Central memory CD4-positive, alpha-beta T cell (primary cell): ENCODE data around the gene ALDH1L1.

Source experiments
- DNase-seq: peaks from one replicate; pipeline ENCODE4 v3.0.0; 2022

Gene ALDH1L1

DNA sequence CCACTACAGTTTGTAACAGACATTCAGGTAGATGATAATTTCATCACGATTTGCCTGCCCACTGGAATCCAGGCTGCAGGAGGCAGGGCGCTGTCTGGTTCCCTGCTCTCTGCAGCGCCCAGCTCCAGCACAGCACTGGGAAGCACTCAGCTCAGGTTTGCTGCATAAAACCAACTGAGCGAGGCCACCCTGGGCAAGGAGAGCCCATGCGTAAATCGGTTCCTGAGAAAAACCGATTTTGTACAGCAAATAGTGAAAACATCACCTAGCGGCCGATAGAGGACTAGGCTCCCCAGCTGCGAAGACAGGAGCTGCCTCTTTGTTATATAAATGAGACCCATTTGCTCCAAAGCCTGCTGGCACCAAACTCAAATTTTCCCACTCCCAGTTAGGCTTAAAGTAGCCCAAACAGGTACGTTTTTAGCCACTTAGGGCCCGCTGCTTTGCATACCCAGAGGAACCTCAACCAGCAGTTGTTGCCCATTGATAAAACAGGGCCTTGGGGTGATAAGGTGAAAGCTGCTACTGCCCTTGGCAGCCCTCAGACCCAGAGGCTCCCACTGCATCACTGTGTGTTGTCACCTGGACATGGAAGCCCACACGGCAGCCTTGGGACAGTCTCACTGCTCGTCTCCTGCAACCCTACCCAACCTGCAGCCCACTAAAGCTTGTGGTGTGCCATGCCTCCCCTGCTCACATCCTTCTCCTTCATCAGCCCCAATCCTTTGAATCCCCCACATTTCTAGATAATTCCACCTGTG lies 47.5 kb downstream of the ALDH1L1 start:
- no peak for DNase-seq

DNA sequence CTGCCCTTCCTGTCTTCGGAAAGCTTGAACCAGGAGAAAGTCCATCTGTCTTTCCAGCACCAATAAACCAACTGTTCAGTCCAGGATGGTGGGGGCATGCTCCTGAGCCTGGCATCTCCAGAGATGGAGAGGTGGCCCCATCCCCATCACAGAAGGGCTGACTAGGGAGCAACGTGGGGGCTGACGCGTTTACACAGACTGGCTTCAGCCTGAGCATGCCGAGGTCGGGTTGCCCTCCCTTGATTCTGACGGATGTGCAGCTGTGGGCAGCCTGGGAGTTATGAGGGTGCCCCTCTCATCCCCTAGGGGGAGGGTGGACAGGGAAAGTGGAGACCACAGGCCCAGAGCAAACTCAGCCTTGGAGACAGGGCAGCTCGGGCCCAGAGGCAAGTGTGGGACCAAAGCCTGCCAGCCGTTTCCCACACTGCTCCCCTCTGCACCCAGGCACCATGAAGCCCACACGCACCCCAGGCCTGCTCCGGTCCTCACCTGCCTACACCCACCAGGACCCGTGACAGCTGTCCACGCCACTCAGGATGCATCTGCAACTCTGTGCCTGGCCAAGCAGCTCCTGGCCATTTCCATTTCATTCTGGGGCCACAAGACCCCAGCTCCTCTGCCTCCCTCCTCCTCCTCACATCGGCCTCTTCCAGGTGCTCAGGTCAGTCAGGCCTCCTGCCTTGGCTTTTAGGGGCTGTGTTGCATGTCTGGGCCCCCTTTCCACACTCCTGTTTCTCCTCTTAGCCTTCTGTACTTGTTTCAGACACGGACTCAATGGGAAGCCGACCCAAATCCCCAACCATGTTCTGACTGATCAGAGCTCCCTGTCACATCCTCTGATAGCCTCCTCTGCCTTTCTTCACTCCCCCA lies 48.3 kb downstream of the ALDH1L1 start:
- no peak for DNase-seq

DNA sequence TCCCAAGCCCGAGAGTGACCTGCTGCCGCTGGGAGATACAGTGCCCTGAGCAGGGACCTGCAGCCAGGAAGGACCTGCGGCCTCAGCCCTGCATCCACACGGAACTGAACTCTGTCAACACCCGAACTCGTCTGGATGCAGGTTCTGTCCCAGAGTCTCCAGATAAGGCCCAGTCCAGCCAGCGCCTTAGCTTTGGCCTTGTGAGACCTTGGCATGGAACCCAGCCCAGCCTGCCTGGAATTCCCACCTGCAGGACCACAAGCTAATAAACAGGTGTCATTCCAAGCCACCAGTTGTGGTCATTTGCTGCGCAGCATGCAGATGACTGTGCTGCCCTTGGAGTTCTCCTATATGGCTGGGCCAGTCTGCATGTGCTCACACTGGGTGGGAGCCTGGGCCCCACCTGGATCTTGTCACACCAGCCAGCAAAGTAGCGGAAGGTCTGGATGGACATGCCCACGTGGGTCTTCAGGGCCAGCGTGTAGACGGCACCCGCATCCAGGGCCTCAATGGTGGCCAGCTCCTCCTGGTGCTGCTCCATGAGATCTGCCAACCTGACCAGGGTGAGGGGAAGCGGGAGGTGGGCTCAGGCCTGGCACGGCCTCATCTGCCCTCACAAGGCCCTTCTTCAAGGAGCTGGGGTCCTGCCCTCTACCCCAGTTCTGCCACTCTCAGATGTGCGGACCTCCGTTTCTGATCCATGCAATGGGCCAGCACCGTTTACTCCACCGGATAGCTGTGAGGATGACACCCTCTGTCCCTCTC lies 49.2 kb downstream of the ALDH1L1 start:
- no peak for DNase-seq

DNA sequence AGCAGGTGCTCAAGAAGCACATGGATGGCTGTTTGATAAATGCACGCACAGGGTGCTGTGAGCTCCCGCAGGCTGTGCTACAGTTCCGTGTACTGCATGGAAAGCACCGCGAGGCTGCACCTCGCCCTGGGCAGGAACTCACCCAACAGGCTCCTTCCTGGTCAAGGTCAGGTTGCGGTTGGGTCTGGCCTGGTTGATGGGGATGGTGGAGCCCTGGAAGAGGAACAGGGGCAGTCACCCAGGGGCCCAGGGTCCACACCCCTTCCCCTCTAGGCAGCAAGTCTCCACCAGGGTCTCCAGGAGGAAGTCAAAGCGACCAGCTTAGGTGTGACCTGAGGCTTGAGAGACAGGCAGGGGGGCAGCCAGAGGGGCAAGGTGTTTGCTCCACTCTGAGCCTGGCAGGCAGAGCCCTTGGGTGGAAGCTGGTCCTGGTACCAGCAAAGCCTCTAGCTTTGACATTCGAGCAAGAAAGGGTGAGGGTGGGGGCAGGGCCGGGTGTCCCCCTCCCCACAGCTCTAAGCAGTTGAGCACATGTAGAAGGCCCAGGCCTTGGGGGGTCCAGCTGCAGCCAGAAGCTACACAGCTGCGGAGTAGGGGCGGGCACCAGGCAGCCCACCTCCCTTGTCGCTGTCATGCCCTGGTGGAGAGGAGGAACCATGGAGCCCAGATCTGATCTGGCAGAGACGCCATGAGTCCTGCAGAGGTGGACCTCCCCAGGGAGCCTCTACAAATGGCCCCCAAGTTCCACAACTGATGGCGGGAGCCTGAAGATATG lies 50.1 kb downstream of the ALDH1L1 start:
- DNase-seq, result no peak

DNA sequence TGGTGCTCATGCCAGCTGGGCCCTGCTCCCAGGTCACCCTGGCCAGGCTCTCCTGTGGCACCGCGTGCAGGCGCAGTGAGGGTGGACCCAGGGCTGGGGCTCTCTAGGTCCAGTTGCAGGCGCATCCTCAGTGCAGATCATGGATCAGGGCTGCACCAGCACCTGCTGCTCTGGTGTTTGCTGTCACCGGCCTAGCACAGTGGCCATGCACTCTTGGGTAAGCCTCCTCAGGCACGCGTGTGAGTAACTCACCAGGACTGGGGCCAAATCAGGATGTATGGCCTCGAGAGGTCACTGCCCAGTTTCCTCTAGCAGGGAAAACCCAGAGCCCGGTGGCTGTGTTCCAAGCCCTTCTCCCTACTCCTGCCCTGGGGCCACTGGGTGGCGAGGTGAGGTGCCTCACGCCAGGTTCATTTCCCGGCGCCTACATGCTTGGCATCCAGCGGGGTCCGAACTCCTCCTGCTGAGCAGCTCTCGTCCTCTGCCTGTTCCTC lies 50.9 kb downstream of the ALDH1L1 start:
- no peak for DNase-seq

DNA sequence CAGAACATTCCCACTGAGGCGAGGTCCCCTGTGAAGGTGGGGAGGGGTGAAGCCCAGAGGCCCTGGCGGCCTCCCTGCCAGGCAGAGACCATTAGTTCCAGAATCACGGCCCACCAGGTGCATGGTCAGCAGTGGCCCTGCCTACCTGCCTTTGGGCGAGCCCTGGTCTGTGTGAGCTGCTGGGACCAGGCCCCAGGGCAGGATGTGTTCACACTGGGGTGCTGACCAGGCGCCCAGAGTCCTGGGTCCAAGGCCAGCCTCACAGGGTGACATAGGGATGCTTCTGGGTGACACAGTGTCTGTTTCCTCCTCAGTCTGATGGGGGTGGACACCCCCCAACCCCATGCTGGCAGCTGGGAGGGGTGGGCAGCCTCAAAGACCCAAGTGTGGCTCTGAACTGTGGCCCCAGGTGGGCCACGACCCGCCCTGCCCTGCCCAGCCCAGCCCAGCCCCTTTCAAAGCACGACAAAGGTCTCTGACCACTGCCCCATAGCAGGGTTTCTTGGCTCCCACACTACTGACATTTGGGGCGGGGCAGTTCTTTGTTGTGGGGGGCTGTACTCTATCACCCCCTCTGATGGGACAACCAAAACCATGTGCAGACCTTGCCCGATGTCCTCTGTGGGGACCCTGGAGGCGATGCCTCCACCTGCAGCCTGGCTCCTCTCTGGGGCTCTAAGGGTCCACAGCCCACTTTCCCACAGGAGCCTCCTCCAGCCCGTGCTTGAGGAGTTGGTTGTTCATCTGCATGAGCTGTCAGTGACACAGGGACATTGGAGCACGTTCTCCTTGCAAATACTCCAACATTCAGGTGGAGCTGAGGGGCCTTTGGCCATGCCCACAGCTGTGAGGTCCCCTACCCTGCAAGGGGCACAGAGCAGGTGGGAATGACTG lies 51.6 kb downstream of the ALDH1L1 start:
- no peak for DNase-seq

DNA sequence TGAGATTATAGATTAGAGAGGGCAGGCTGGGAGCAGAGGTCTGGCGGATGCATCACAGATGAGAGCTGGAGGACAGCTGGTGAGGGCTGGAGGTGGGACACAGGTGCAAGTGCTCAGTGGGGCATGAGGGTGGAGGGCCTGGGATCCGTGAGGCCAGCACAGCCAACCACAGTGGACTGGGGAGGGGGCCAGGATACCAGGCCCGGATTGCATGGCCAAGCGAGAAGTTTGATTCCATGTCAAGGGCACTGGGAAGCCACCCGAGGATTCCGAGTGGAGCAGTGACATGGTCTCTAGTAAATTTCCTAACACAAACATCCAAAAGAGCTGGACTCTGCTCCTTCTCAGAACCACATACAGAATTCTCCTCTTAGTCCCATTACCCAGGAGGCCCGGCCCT lies 52.5 kb downstream of the ALDH1L1 start:
- DNase-seq, result no peak

DNA sequence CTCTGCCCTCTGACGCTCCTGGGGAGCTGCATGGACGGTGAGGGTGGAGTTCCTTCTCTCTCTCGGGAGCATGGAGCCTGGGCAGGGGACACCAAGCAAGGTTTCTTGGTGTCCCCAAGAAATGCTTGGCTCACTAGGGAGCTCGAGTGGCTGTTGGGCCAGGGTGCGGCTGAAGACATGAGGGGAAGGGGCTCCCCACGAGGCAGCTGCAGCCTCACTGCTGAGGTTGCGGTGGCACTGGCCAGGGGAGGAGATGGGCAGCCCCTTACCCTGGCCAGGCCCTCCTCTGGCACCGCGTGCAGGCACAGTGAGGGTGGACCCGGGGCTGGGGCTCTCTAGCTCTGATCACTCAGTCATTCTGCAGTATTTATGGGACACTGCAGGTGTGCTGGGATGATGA lies 52.9 kb downstream of the ALDH1L1 start:
- DNase-seq, result no peak

DNA sequence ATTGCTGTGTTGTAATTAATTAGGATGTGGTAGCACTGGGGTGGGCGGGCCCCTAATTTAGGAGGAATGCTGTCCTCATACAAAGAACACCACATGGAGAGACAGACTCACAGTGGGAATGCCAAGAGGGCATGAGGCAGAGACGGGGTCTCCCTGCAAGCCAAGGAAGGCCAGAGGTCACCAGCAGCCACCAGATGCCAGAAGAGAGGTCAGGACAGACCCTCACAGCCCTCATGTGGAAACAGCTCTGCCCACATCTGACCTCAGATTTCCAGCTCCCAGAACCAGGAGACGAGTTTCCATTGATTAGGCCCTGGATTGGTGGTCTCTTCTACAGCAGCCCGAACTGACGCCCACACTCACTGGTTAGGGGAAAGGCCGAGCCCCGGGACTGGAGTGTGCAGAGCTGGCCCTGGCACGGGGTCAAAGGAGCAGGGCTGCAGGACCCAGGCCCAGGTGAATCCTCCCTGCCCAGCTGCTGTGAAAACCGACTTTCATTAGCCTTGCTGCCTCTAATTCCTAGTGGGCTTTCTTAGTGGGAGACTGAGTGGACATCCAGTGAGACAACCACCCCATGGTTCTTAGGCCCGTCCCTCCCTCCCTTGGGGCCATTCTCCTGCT lies 53.5 kb downstream of the ALDH1L1 start:
- no peak for DNase-seq

DNA sequence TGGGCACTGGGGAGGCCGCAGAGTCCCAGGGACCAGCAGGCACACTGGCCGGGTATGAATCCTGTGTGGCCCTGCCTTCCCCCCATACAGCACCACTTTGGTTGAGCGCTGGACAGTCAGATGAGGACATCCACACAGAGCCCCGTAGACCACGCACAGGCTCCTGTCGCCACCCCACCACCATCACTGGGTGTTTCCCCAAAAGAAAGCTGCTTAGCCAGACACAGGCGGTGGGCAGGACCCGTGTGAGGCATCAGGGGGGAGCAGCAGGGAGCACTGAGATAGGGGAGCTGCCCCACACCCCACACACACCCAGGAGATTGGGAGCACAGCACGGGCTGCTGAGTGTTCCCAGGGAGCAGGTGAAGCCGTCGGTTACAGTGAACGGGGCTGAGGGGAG lies 54.1 kb downstream of the ALDH1L1 start:
- no peak for DNase-seq

DNA sequence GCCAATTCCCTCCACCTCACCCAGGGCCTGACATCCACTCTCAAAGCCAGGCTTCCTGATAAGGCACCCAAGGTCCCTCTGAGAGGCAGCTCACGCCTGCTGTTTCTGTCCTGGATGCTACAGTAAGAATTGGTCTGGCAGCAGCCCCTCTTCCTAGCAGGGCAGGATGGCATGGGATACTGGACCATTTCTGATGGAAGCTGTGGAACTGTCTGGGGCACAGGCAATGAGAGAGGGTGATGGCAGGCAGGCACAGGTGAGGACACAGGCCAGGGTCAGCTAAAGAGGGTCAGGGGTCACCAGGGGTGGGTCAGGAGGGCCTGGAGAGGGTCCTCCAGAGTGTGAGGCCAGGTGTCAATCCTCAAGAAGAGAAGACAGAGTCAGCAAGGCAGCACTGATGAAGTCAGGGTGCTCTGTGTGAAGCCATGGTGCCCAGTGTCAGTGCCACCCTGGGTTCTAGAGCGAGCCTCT lies 54.6 kb downstream of the ALDH1L1 start:
- DNase-seq, result no peak

DNA sequence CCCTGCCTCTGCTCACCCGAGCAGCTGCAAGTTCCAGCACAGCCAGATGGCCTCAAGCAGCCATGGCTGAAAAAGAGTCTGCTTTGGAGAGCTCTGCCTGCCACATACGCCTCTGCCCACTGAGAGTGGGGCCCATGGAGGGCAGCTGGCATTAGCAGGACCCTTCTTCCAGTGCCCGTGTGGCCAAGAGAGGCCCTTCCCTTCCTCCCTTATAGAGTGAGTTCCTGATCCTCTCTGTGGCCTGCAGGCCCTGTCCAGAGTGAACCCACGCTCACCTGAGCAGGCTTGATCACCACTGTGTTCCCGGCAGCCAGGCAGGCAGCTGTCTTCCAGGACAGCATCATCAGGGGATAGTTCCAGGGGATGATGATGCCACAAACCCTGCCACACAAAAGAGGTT lies 55.0 kb downstream of the ALDH1L1 start:
- no peak for DNase-seq

DNA sequence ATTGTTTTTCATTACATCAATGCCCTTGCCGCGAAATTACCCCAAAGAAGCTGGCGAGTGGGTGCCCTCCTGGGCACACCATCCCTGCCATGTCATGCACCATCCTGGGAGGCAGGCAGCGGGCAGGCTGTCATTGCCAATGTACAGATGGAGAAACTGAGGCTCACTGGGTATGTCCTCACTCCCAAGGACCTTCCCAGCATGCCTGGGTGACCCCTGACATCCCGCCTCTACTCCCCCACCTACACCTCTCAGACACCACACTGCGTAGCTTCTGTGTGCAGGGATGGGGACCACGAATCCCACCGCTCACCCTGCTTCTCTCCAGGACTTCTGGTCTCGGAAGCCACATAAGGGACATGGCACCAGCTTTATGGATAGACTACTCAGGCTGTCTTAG lies 55.5 kb downstream of the ALDH1L1 start:
- DNase-seq, result no peak

DNA sequence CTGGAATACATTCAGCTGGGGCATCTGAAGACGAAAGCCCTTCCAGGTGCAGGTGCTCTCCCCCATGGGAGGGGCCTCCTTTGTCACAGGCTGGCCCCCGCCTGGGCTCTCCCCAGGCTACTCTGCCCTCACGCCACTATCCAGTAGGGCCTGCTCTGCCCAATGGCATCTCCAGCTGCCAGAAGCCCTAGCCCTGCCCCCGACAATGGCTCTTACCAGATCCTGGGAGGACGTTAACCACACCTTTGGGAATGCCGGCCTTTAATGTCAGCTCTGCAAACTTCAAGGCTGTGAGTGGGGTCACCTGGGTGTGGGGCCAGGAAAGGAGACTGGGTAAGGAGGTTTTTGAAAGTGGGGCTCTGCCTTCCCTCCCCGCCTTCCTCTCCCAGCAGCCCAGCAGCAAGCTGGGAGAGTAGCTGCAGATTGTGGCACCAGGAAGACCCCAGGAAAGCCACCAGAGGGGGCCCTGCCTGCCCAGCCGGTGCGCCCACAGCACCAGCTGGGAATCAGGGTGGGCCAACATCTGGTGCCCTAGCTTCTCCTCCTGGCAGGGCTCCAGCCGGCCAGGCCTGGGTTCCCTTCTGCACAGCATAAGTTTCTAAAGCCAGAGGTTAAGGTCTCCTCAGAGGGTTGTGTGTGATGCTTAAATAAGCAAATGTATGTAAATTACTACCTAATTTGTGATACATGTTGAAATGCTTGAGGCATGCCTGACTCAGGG lies 56.1 kb downstream of the ALDH1L1 start:
- DNase-seq, result no peak

DNA sequence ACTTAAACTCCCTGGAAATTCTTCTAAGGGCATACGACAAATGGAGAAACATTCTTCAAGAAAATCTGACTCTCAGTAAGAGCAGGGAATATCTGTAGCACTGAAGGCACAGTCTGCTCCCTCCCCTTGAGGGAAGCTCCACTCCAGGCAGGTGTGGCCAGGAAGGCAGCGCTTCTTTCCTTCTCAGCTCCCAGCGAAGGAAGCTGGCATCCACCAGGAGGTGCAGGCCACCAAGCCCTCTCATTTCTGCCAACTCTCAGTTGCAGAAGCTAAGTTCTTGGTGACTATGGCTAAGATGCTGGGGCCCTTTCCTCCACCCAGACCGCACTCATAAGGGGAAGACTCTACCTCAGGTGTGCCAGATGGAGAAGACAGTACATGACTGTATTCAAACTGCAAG lies 58.8 kb downstream of the ALDH1L1 start:
- DNase-seq, result no peak

DNA sequence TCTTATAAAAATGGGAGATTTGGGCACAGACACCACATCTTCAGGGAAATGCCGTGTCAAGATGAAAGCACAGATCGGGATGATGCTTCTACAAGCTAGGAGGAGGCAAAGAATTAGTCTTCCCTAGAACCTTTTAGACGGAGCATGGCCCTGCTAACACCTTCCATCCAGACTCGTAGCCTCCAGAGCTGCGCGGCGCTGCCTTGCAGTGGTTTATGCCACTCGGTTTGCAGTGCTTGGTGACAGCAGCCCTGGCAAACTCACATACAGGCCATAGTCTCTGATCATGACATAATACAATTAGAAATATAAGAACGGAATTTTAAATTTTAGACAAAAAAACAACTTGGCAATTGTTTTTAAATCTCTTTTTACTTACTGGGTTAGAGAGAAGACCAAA lies 59.3 kb downstream of the ALDH1L1 start:
- DNase-seq, result no peak

DNA sequence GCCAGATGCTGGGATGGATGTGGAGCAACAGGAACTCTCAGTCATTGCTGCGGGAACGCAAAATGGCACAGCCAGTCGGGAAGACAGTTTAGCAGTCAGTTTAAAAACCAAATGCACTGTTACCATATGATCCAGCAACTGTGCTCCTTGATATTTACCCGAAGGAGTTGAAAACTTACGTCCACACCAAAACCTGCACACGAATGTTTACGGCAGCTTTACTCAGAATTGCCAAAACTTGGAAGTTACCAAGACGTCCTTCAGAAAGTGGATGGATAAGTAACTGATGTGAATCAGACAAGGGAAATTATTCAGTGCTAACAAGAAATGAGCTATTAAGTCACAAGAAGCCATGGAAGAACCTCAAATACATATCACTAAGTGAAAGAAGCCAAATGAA lies 60.4 kb downstream of the ALDH1L1 start:
- DNase-seq, result no peak

DNA sequence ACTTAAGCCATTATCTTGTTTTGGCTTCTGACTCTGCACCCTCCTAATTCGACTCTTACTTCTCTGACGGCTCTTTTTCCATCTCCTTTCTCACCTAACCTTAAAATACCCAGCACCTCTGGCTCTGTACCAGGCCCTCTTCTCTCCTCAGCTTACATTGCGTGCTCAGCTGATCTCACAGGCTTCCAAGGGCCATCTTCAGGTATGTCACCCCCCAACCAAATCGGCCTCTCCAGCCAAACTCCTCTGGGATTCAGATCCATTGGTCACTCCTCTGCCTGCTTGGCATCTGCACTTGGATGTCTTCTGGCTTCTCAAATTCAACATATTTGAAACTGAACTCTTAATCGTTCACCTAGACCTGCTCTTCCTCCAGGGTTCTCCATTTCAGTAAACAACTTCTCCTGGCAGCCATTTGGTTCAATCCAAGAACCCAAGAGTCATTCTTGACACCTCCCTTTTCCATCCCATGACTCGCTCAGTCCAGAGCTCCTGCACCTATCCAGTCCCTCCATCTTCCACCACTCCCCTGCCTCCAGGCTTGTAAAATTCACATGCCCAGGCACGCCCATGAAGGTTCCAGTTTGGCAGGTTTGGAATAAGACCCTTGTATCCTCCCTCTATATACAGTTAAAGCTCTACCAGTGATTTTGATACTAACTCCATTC lies 61.2 kb downstream of the ALDH1L1 start:
- DNase-seq, result no peak

DNA sequence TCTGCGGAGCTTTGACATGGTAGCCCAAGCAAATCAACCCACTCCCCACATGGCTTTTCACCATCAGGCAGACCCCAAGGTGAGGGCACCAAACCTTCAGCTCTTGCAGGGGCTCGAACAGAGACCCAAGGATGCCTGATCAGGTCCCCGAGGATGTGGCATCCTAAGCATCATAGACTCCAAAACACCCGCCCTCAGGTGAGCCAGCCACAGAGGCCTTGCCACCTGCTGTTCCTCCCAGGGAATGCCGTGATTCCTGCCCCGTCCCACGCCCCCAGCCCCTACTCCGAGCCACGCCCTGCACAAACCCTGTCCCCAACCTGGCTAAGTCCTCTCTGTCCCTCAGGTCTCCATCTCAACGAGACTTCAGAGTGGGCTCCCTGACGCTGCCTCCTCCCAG lies 61.8 kb downstream of the ALDH1L1 start:
- DNase-seq, result no peak

DNA sequence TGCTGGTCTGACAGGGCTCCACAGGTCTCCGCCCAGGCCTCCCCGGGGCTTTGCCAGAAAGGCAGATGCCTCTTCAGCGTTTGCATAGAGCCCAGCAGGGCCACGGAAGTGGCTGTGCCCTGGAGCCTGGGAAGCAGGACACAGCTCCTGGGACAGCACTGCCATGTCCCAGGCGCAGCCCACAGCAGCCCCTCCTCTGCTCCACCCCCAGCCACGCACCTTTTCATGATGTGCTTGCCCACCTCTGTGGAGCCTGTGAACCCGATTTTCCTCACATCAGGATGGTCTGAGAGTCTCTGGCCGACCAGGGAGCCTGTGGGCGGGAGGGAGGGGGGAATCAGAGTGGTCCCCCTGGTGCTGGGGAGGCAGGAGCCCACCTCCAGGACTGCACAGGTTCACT lies 62.6 kb downstream of the ALDH1L1 start:
- DNase-seq, result no peak
